Immature natural killer cell (primary cell): Measurements from ENCODE around the gene SPAM1. TPM values are rescaled to one million over a fixed set of nuclear protein-coding genes. Genes with fewer than 3 reads are reported as not detected.
"Not testable (repeated sequence)": the region's sequence is repeated elsewhere in the genome, so short reads cannot be mapped to it uniquely, and the experiment has no call there.

Experiments
- DNase-seq, 3 donors: peaks; one replicate each; pipeline ENCODE4 v3.0.0; 2022; ENCODE audit warnings: mixed read lengths in 1 of 3
- H3K27ac Mint-ChIP-seq, 6 donors: one replicate each; pipeline ENCODE4 v1.8.0; 2020; ENCODE audit warnings: mixed read lengths in 6 of 6, mild to moderate bottlenecking in 5 of 6, inconsistent platforms in 4 of 6, moderate library complexity in 3 of 6
- H3K27me3 Mint-ChIP-seq, 3 donors: one replicate each; pipeline ENCODE4 v1.8.0; 2020 to 2021; ENCODE audit warnings: low read depth in 3 of 3, mild to moderate bottlenecking in 3 of 3, mixed read lengths in 3 of 3, moderate library complexity in 3 of 3, inconsistent platforms in 1 of 3
- H3K36me3 Mint-ChIP-seq, 3 donors: one replicate each; pipeline ENCODE4 v1.8.0; 2020; ENCODE audit warnings: mixed read lengths in 3 of 3, inconsistent platforms in 2 of 3, mild to moderate bottlenecking in 2 of 3
- H3K4me1 Mint-ChIP-seq, 2 donors: one replicate each; pipeline ENCODE4 v1.8.0; 2020; ENCODE audit warnings: inconsistent platforms in 2 of 2, mild to moderate bottlenecking in 2 of 2, mixed read lengths in 2 of 2, moderate library complexity in 1 of 2
- H3K4me3 Mint-ChIP-seq, 5 donors: one replicate each; pipeline ENCODE4 v1.8.0; 2020; ENCODE audit warnings: mild to moderate bottlenecking in 5 of 5, mixed read lengths in 5 of 5, inconsistent platforms in 3 of 5, moderate library complexity in 3 of 5
- H3K9me3 Mint-ChIP-seq, 6 donors: one replicate each; pipeline ENCODE4 v1.8.0; 2020; ENCODE audit warnings: mild to moderate bottlenecking in 6 of 6, mixed read lengths in 6 of 6, inconsistent platforms in 4 of 6, moderate library complexity in 3 of 6
- polyA plus RNA-seq, 3 donors: library from polyadenylated mRNA; unstranded; fragments of 300-500 nt; fragmentation: Illumina TruSeq; gene quantifications; one replicate each; pipeline ENCODE4 v1.2.3, GENCODE V29; 2021

The SPAM1 gene, protein sequence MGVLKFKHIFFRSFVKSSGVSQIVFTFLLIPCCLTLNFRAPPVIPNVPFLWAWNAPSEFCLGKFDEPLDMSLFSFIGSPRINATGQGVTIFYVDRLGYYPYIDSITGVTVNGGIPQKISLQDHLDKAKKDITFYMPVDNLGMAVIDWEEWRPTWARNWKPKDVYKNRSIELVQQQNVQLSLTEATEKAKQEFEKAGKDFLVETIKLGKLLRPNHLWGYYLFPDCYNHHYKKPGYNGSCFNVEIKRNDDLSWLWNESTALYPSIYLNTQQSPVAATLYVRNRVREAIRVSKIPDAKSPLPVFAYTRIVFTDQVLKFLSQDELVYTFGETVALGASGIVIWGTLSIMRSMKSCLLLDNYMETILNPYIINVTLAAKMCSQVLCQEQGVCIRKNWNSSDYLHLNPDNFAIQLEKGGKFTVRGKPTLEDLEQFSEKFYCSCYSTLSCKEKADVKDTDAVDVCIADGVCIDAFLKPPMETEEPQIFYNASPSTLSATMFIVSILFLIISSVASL
- polyA plus RNA-seq = not detected

DNA sequence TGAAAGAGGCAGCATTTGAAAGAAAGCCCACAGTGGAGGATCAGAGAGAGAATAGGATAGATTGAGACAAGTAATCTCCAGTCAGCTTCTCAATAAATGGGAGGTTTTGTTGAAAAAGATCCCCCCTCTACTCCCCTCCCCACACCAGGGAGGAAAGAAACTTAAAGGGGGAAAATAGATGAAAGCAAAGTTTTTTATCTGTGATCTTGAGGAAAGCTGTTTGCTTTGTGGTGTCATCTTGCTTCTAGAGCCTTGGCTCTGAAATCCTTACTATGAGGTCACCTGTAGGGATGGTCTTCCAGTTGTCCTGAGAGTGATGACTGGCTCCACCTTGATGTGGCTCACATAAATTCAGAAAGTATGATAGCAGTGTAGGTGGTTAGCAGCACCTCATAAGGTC lies at the start of gene SPAM1:
SPAM1 (plus strand) TSS at position 301 of the 400 bp plus-strand sequence. CDS start 28,330 bp downstream, outside the sequence.
- Mint-ChIP-seq H3K9me3 (peaks cover 0 to 4% (median 2%) of the 10 kb centered on the region in 6 donors), H3K27ac (no peak within 1 kb of the TSS), H3K4me3 (no peak within 1 kb of the TSS), H3K36me3 (no peaks in the 10 kb centered on the region), H3K4me1 (no peaks in the 10 kb centered on the region), H3K27me3 (no peaks in the 10 kb centered on the region)
- DNase-seq = no peak

DNA sequence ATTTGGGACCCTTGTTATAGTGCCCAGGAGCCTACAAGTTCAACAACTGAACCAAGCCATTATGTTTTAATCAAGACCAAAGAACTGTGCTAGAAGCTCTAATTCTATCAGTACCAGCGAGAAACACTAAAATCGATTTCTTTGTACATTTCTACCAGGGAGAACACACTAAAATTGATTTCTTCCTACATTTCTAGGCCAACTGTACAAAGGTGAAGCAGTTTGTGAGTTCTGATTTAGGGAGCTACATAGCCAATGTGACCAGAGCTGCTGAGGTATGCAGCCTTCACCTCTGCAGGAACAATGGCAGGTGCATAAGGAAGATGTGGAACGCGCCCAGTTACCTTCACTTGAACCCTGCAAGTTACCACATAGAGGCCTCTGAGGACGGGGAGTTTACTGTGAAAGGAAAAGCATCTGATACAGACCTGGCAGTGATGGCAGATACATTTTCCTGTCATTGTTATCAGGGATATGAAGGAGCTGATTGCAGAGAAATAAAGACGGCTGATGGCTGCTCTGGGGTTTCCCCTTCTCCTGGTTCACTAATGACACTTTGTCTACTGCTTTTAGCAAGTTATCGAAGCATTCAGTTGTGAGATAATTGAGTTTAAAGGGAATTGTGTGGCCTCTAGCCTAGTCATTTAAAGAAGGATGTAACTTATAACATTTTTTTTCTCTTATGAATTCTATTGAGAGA lies 48.3 kb upstream of the SPAM1 start:
- Mint-ChIP-seq H3K9me3 (no peaks in the 10 kb centered on the region), H3K27me3 (peaks cover 0 to 2% (median 0%) of the 10 kb centered on the region in 3 donors), H3K27ac (no peak overlapping the region), H3K4me3 (no peak overlapping the region), H3K4me1 (no peaks in the 10 kb centered on the region), H3K36me3 (no peaks in the 10 kb centered on the region)
- DNase-seq = no peak

DNA sequence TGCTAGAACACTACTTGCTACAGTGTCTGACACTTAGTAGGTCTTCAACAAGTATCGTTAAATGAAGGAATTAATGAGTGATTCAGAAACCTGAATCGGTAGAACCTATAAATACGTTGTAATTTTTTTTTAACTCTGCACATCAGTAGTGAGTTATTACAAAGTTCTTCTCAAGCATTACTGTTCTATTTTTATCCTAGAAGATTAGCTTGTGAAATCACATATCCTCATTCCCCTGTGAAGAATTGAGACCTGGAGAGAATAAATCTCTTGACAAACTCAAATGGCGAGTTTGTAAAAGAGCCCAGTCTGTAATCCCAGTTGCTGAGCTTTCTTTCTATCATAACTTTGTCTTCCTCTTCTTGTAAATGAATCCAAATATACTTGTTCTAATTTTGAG lies 45.4 kb upstream of the SPAM1 start:
- Mint-ChIP-seq H3K36me3 (no peaks in the 10 kb centered on the region), H3K4me3 (no peak overlapping the region), H3K4me1 (no peaks in the 10 kb centered on the region), H3K27ac (no peak overlapping the region), H3K27me3 (peaks cover 0 to 4% (median 0%) of the 10 kb centered on the region in 3 donors), H3K9me3 (peaks cover 0 to 2% (median 0%) of the 10 kb centered on the region in 6 donors)
- DNase-seq = no peak

DNA sequence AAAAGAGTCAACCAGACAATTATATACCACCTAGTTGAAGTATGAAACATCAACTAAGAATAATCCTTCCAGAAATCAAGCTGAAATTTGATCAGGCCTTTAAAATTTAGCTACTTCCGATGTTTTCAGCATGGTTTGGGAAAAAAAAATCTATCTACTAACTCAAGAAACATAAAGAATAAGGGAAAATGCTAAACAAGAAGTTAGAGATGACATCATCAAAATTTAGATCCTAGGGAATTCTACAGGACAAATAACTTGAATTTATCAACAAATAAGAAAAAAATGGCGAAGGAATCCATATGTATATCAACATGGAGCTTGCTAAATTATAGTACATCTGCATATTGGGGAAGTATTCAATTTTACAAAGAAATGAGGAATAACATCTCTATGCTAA lies 43.7 kb upstream of the SPAM1 start:
- Mint-ChIP-seq H3K36me3 (no peaks in the 10 kb centered on the region), H3K4me3 (no peak overlapping the region), H3K9me3 (peaks cover 0 to 2% (median 0%) of the 10 kb centered on the region in 6 donors), H3K27ac (no peak overlapping the region), H3K27me3 (peaks cover 0 to 2% (median 0%) of the 10 kb centered on the region in 3 donors), H3K4me1 (no peaks in the 10 kb centered on the region)
- no peak for DNase-seq

DNA sequence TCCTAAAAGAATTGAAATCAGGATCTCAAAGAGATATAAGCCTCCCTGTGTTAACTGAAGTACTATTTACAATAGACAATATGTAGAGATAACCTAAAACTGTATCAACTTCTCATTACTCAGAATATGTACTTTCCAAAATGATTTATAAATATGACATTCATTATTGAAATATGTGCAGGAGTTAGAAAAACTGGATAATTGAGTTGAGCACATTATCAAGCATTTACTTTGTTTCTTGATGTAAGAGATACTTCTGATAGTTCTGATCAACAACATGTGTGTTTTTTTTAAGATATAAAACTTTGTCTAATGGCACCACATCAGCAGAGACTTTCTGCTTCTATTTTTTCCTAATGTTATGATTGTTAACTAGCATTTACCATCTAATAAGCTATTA lies 41.9 kb upstream of the SPAM1 start:
- Mint-ChIP-seq H3K27me3 (peaks cover 0 to 3% (median 0%) of the 10 kb centered on the region in 3 donors), H3K4me3 (no peak overlapping the region), H3K4me1 (no peaks in the 10 kb centered on the region), H3K27ac (no peak overlapping the region), H3K9me3 (peaks cover 0 to 5% (median 0%) of the 10 kb centered on the region in 6 donors), H3K36me3 (no peaks in the 10 kb centered on the region)
- no peak for DNase-seq

DNA sequence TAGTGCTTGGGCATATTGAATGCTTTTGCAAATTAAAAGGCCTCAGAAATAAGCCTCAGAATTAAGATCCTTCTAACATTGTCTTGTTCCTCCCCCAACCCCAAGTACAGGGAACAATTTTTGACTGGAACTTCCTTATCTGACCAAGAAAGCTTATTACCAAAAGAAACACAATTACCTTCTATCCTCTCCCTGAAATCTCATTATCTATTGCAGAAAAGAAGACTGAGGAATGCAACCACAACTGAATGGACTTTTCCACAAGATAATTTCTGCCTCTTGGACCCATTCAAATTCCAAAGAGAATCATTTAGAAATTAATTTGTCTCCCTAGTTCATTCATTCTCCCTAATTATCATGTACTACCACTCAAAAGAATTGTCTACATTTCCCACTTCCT lies 36.8 kb upstream of the SPAM1 start:
- Mint-ChIP-seq H3K27ac (no peak overlapping the region), H3K4me1 (no peaks in the 10 kb centered on the region), H3K9me3 (peaks cover 0 to 6% (median 3%) of the 10 kb centered on the region in 6 donors), H3K27me3 (peaks cover 0 to 9% (median 1%) of the 10 kb centered on the region in 3 donors), H3K36me3 (no peaks in the 10 kb centered on the region), H3K4me3 (no peak overlapping the region)
- DNase-seq = no peak

DNA sequence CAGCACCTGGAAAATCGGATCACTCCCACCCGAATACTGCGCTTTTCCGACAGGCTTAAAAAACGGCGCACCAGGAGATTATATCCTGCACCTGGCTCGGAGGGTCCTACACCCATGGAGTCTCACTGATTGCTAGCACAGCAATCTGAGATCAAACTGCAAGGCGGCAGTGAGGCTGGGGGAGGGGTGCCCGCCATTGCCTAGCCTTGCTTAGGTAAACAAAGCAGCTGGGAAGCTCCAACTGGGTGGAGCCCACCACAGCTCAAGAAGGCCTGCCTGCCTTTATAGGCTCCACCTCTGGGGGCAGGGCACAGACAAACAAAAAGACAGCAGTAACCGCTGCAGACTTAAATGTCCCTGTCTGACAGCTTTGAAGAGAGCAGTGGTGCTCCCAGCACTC lies 30.3 kb upstream of the SPAM1 start:
- not testable (repeated sequence) for H3K27me3 Mint-ChIP-seq, H3K9me3 Mint-ChIP-seq, DNase-seq, H3K27ac Mint-ChIP-seq, H3K36me3 Mint-ChIP-seq, H3K4me1 Mint-ChIP-seq, H3K4me3 Mint-ChIP-seq

DNA sequence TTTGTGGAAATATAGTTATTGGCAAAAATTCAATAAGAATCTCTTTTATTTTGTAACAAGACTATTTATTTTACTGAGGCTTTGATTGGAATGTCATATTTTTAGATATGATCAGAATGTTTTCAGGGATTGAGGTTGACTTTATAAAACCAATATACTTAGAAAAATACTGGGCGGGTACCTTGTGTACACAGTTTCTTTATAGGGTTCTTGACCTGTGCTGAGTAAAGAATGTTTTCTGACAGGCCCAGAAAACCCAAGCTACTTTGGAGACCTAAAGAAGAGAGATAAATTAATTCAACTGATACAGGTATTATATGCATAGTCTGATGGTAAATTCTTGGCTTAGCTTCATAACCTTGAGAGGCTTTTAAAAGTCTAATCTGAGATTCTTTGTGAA lies 23.9 kb upstream of the SPAM1 start:
- Mint-ChIP-seq H3K36me3 (no peaks in the 10 kb centered on the region), H3K9me3 (peaks cover 0 to 4% (median under 1%) of the 10 kb centered on the region in 6 donors), H3K27ac (no peak overlapping the region), H3K4me1 (no peaks in the 10 kb centered on the region), H3K4me3 (no peak overlapping the region), H3K27me3 (peaks cover 0 to 4% (median 2%) of the 10 kb centered on the region in 3 donors)
- no peak for DNase-seq

DNA sequence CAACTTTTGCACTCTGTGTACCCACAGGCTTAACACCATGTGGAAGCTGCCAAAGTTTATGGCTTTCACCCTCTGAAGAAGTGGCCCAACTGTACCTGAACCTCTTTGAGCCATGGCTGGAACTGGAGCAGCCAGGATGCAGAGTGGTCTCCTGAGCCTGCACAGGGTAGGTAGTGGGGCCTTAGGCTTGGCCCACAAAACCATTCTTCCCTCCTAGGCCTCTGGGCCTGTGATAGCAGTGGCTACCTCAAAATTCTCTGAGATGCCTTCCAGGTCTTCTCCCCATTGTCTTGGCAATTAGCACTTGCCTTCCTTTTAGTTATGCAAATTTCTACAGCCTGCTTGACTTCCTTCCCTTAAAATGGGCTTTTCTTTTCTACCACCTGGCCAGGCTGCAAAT lies 19.3 kb upstream of the SPAM1 start:
- no peak overlapping the region for H3K4me3 Mint-ChIP-seq
- no peak overlapping the region for H3K27ac Mint-ChIP-seq
- H3K36me3 Mint-ChIP-seq = no peaks in the 10 kb centered on the region
- H3K9me3 Mint-ChIP-seq = peaks cover 0 to 4% (median 0%) of the 10 kb centered on the region in 6 donors
- peaks cover 0 to 4% (median 2%) of the 10 kb centered on the region in 3 donors for H3K27me3 Mint-ChIP-seq
- no peaks in the 10 kb centered on the region for H3K4me1 Mint-ChIP-seq
- DNase-seq = no peak

DNA sequence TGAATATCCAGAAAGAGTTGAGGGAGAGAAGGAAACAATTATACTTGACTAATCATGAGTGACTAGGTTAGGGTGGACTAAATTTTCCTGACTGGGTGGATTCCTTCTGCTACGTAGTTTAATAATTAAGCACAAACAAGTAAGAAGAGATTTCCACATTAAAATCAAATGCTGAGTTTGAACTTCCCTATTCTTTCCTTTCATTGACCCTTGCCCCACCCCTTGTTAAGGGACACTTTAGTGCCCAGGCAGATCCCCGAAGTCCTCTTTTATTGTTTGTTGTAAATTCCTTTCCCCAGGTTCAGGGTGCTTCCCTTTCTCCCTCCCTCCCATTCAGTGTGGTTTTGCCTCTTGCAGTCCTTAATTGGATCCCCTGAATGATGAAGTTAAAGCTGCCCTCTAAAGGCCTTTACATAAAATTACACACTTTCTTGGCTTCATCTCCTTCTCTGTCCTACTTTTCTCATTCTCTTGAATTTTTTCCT lies 8.8 kb upstream of the SPAM1 start:
- H3K4me3 Mint-ChIP-seq = no peak overlapping the region
- no peak overlapping the region for H3K27ac Mint-ChIP-seq
- H3K27me3 Mint-ChIP-seq = peaks cover 0 to 2% (median 0%) of the 10 kb centered on the region in 3 donors
- H3K9me3 Mint-ChIP-seq = peaks cover 0 to 5% (median 0%) of the 10 kb centered on the region in 6 donors
- DNase-seq = no peak
- H3K36me3 Mint-ChIP-seq = no peaks in the 10 kb centered on the region
- H3K4me1 Mint-ChIP-seq = no peaks in the 10 kb centered on the region

DNA sequence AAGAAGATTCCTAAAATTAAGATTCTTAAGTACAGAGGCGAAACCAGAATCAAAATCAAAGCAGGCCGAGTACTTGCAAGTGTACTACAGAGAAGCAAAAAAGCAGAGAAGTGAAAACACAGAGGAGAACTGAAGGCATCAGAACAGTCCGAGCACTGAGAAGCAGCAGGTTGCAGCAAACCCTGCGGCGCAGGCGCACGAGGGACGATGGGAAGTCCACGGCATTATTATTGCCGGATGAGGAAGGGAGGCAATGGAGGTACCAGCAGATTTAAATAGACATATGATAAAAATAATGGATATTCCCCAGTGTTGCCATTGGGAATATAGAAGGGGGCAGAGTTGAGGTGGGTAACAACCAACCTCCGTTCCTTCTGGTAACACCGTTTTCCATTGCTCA lies 7.2 kb upstream of the SPAM1 start:
- DNase-seq = no peak
- Mint-ChIP-seq H3K9me3 (peaks cover 0 to 5% (median 0%) of the 10 kb centered on the region in 6 donors), H3K4me3 (no peak overlapping the region), H3K4me1 (no peaks in the 10 kb centered on the region), H3K27ac (no peak overlapping the region), H3K27me3 (peaks cover 0 to 2% (median 0%) of the 10 kb centered on the region in 3 donors), H3K36me3 (no peaks in the 10 kb centered on the region)

DNA sequence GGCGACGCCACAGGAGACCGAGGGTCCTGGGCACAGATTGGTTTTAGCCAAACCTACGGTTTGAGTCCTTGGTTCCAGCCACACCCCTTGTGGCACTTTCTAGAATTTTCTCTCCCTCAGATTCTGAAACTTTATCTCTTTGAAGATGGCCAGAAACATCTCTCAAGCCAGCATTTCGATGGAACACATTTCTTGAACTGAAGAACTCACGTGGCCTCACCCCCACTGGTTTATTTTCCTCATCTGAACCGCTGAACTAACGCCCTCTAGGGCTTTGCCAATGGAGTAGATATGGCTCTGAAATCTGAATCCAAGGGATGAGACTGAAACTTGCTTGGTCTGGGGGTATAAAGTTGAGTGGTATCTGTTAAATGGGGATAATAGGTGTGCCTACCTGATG lies 6.7 kb upstream of the SPAM1 start:
- no peaks in the 10 kb centered on the region for H3K36me3 Mint-ChIP-seq
- DNase-seq = no peak
- H3K27ac Mint-ChIP-seq = no peak overlapping the region
- no peaks in the 10 kb centered on the region for H3K4me1 Mint-ChIP-seq
- H3K9me3 Mint-ChIP-seq = peaks cover 0 to 5% (median 0%) of the 10 kb centered on the region in 6 donors
- H3K27me3 Mint-ChIP-seq = peaks cover 0 to 2% (median 0%) of the 10 kb centered on the region in 3 donors
- H3K4me3 Mint-ChIP-seq = no peak overlapping the region

DNA sequence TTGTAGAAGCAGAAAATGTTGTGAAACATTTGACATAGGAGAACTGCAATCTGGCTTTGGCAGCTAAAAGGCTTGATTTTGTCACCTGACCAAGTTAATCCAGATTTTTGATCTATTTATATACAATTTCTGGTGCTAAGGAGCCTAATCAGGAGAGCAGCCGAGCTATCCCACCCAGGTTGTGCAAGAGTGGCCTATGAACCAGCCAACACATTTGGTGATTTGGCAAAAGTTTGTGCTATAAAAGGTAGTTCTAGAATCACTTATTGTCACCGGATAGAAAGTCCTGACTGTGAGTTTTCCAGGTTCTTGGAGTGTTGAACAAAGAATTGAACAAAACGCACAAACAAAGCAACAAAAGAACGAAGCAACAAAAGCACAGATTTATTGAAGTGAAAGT lies 1.4 kb upstream of the SPAM1 start:
- Mint-ChIP-seq H3K4me1 (no peaks in the 10 kb centered on the region), H3K9me3 (peaks cover 0 to 4% (median 2%) of the 10 kb centered on the region in 6 donors), H3K36me3 (no peaks in the 10 kb centered on the region), H3K27me3 (peaks cover 0 to under 1% (median 0%) of the 10 kb centered on the region in 3 donors), H3K27ac (no peak overlapping the region), H3K4me3 (no peak overlapping the region)
- no peak for DNase-seq

DNA sequence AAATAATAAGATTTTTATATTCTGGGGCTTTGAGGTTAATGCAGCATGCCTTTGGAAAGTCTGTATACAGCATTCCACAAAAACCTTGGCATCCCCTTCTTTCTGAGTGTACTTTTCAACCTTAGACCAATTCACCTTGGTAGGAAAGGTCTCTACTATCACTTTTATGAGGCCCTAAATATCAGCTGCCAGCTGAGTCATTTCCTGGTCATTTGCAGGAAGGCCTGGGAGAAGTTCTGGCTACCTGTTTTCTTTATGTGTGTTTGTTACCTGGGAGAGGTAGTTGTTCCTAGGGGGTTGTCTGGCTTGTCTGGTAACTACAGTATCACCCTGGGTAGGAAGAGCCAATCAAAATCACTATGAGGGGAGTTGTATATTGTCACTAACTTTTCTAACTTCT lies 4.1 kb downstream of the SPAM1 start:
- H3K4me3 Mint-ChIP-seq = no peak overlapping the region
- peaks cover 0 to 10% (median 7%) of the 10 kb centered on the region in 6 donors for H3K9me3 Mint-ChIP-seq
- DNase-seq = no peak
- H3K27ac Mint-ChIP-seq = no peak overlapping the region
- H3K36me3 Mint-ChIP-seq = no peaks in the 10 kb centered on the region
- peaks cover 0 to 3% (median 2%) of the 10 kb centered on the region in 3 donors for H3K27me3 Mint-ChIP-seq
- H3K4me1 Mint-ChIP-seq = no peaks in the 10 kb centered on the region
